HCT116 (cell line): ENCODE data around the gene CAPN2. TPM values are rescaled to one million over a fixed set of nuclear protein-coding genes. Genes with fewer than 3 reads are reported as not detected.

Experiments used
- ATAC-seq: fragments of 200-7000 bp; cut with Tn5 transposase; 2 replicates; pipeline ENCODE4 v1.9.1; 2020; ENCODE audit warnings: mild to moderate bottlenecking, moderate library complexity
- Bru-seq: library from RNA; stranded (reverse); fragments of 400-500 nt; gene quantifications from one replicate; lab custom pipeline; 2021; lab: Mats Ljungman, UMichigan
- BruChase-seq, 2 experiments: library from RNA; stranded (reverse); fragments of 400-500 nt; gene quantifications; one replicate each; lab custom pipeline; 2021; lab: Mats Ljungman, UMichigan
- BruUV-seq: library from RNA; stranded (reverse); fragments of 400-500 nt; replicated peaks from 2 replicates; lab custom pipeline; 2021; lab: Mats Ljungman, UMichigan
- CTCF ChIA-PET: fragments of 300-600 bp; sonication (Branson Sonifier 250); formaldehyde crosslinking; loops from one replicate; lab custom pipeline; 2021; ENCODE audit warnings: antibody characterized with exemption; lab: Charles Lee
- POLR2A ChIA-PET: fragments of 300-600, 350-600 bp; sonication (Branson Sonifier 250); formaldehyde crosslinking; loops from one replicate; lab custom pipeline; 2021; ENCODE audit warnings: antibody characterized with exemption; lab: Charles Lee
- RAD21 ChIA-PET, 2 experiments: fragments of 300-600 bp; sonication (Branson Sonifier 250); formaldehyde crosslinking; loops; one replicate each; lab custom pipeline; 2023; ENCODE audit warnings: low total read pairs in 2 of 2; ENCODE audit not compliant: uncharacterized antibody in 2 of 2, unreplicated experiment in 2 of 2, low non-redundant PET in 1 of 2; lab: Charles Lee
- DNase-seq: peaks from one replicate; pipeline ENCODE4 v3.0.0-alpha.2; 2010; ENCODE audit warnings: low read depth, low spot score
- H2AFZ ChIP-seq: fragments of 200-600 bp; shearing (Covaris generic), sonication (generic); 2 replicates; pipeline ENCODE4 v1.6.1; 2017; ENCODE audit warnings: low read depth, mixed run types, mixed read lengths, antibody characterized with exemption, low read length; ENCODE audit not compliant: poor library complexity, severe bottlenecking
- H3K27ac ChIP-seq: 2 replicates; pipeline ENCODE4 v1.5.1; 2012; ENCODE audit warnings: low read depth, low read length
- H3K27me3 ChIP-seq: fragments of 200-600 bp; sonication (generic); 2 replicates; pipeline ENCODE4 v1.6.1; 2016; ENCODE audit warnings: mixed run types, low read length, mixed read lengths; ENCODE audit not compliant: insufficient read depth
- H3K36me3 ChIP-seq, 2 experiments: fragments of 200-500 bp in 1 of 2; fragments of 200-600 bp in 1 of 2; sonication (Bioruptor generic) in 1 of 2; sonication (generic) in 1 of 2; 2 replicates each; pipeline versions ENCODE4 v1.5.1 to v1.6.1; 2014 to 2016; ENCODE audit warnings: low read length in 2 of 2, inconsistent platforms in 1 of 2, mixed read lengths in 1 of 2, mixed run types in 1 of 2; ENCODE audit not compliant: insufficient read depth in 2 of 2, control insufficient read depth in 1 of 2
- H3K4me1 ChIP-seq, 2 experiments: fragments of 200-600 bp in 1 of 2; sonication (generic) in 1 of 2; 2 replicates each; pipeline versions ENCODE4 v1.5.1 to v1.6.1; 2012 to 2017; ENCODE audit warnings: low read length in 2 of 2, inconsistent platforms in 1 of 2, mild to moderate bottlenecking in 1 of 2, mixed read lengths in 1 of 2, mixed run types in 1 of 2, moderate library complexity in 1 of 2; ENCODE audit not compliant: insufficient read depth in 2 of 2, control insufficient read depth in 1 of 2
- H3K4me2 ChIP-seq: fragments of 200-600 bp; sonication (generic); 2 replicates; pipeline ENCODE4 v1.6.1; 2017; ENCODE audit warnings: mixed run types, low read length, mixed read lengths
- H3K4me3 ChIP-seq, 2 experiments: fragments of 200-600 bp in 1 of 2; sonication (generic) in 1 of 2; replicated peaks in 1 of 2; 2 replicates each; pipeline ENCODE4 v1.5.1; 2011 to 2016; ENCODE audit warnings: low read length in 2 of 2, control low read depth in 1 of 2, low read depth in 1 of 2, mild to moderate bottlenecking in 1 of 2, mixed read lengths in 1 of 2, mixed run types in 1 of 2
- H3K79me2 ChIP-seq: fragments of 200-600 bp; sonication (generic); 2 replicates; pipeline ENCODE4 v1.6.1; 2017; ENCODE audit warnings: mild to moderate bottlenecking, mixed run types, low read length, moderate library complexity, mixed read lengths; ENCODE audit not compliant: insufficient read depth
- H3K9ac ChIP-seq: fragments of 200-600 bp; sonication (generic); 2 replicates; pipeline ENCODE4 v1.6.1; 2016; ENCODE audit warnings: low read length, mixed read lengths
- H3K9me2 ChIP-seq: fragments of 200-600 bp; sonication (generic), shearing (Covaris generic); 2 replicates; pipeline ENCODE4 v1.6.1; 2017; ENCODE audit warnings: mixed run types, mild to moderate bottlenecking, moderate library complexity; ENCODE audit not compliant: insufficient read depth
- H3K9me3 ChIP-seq, 2 experiments: fragments of 200-500 bp in 1 of 2; fragments of 200-600 bp in 1 of 2; sonication (Bioruptor generic) in 1 of 2; sonication (generic) in 1 of 2; 2 replicates each; pipeline ENCODE4 v1.6.1; 2014 to 2017; ENCODE audit warnings: low read length in 2 of 2, mixed read lengths in 2 of 2, inconsistent platforms in 1 of 2, low read depth in 1 of 2, mild to moderate bottlenecking in 1 of 2, mixed run types in 1 of 2, moderate library complexity in 1 of 2; ENCODE audit not compliant: control insufficient read depth in 1 of 2, insufficient read depth in 1 of 2
- H4K20me1 ChIP-seq: fragments of 200-600 bp; sonication (generic), shearing (Covaris generic); 2 replicates; pipeline ENCODE4 v1.6.1; 2017; ENCODE audit warnings: mixed run types, mild to moderate bottlenecking, moderate library complexity; ENCODE audit not compliant: insufficient read depth
- CBX3 ChIP-seq: IDR thresholded peaks from 2 replicates; pipeline ENCODE4 v1.6.1; 2012; ENCODE audit warnings: low read depth
- CEBPB ChIP-seq: IDR thresholded peaks from 2 replicates; pipeline ENCODE4 v1.6.1; 2012; ENCODE audit warnings: low read depth
- CTCF ChIP-seq, 3 experiments: fragments of 200-600 bp in 1 of 3; sonication (generic) in 1 of 3; IDR thresholded peaks in 2 of 3; conservative IDR thresholded peaks in 1 of 3; 2 replicates each; pipeline ENCODE4 v1.5.1; 2012 to 2017; ENCODE audit warnings: low read depth in 2 of 3, low read length in 2 of 3, antibody characterized with exemption in 1 of 3, borderline replicate concordance in 1 of 3, control low read depth in 1 of 3, mild to moderate bottlenecking in 1 of 3, mixed read lengths in 1 of 3, mixed run types in 1 of 3, moderate library complexity in 1 of 3; ENCODE audit not compliant: insufficient read depth in 1 of 3
- EGR1 ChIP-seq: IDR thresholded peaks from 2 replicates; pipeline ENCODE4 v1.6.1; 2012; ENCODE audit warnings: low read depth
- ELF1 ChIP-seq: IDR thresholded peaks from 2 replicates; pipeline ENCODE4 v1.6.1; 2012; ENCODE audit warnings: low read depth, borderline replicate concordance
- EZH2 ChIP-seq: fragments of 200-600 bp; sonication (generic); IDR thresholded peaks from 2 replicates; pipeline ENCODE4 v1.6.1; 2017; ENCODE audit warnings: antibody characterized with exemption, mixed run types
- FOSL1 ChIP-seq: IDR thresholded peaks from 2 replicates; pipeline ENCODE4 v1.6.1; 2012; ENCODE audit warnings: low read depth
- JUND ChIP-seq: IDR thresholded peaks from 2 replicates; pipeline ENCODE4 v1.6.1; 2012
- MAX ChIP-seq: IDR thresholded peaks from 2 replicates; pipeline ENCODE4 v1.6.1; 2012
- POLR2A ChIP-seq: IDR thresholded peaks from 2 replicates; pipeline ENCODE4 v1.7.0; 2011; ENCODE audit warnings: borderline replicate concordance; ENCODE audit not compliant: insufficient read depth, insufficient read length; ENCODE audit errors: extremely low read depth
- RAD21 ChIP-seq: IDR thresholded peaks from 2 replicates; pipeline ENCODE4 v1.6.1; 2012; ENCODE audit warnings: low read depth, mild to moderate bottlenecking
- SIN3A ChIP-seq: IDR thresholded peaks from 2 replicates; pipeline ENCODE4 v1.6.1; 2012; ENCODE audit warnings: low read depth
- SP1 ChIP-seq: IDR thresholded peaks from 2 replicates; pipeline ENCODE4 v1.6.1; 2012; ENCODE audit warnings: low read depth
- SRF ChIP-seq: IDR thresholded peaks from 2 replicates; pipeline ENCODE4 v1.6.1; 2012; ENCODE audit warnings: low read depth
- TCF7L2 ChIP-seq: IDR thresholded peaks from 2 replicates; pipeline ENCODE4 v1.7.0; 2011; ENCODE audit warnings: borderline replicate concordance, inconsistent platforms; ENCODE audit not compliant: insufficient read depth, insufficient read length; ENCODE audit errors: extremely low read depth
- YY1 ChIP-seq: IDR thresholded peaks from 2 replicates; pipeline ENCODE4 v1.6.1; 2011; ENCODE audit warnings: low read length, low read depth, moderate library complexity, mild to moderate bottlenecking; ENCODE audit not compliant: insufficient replicate concordance; ENCODE audit errors: extremely low read depth
- ZBTB33 ChIP-seq: IDR thresholded peaks from 2 replicates; pipeline ENCODE4 v1.6.1; 2011; ENCODE audit warnings: mild to moderate bottlenecking, low read length, moderate library complexity; ENCODE audit not compliant: insufficient replicate concordance; ENCODE audit errors: extremely low read depth
- ZFX ChIP-seq: fragments of 450-650 bp; IDR thresholded peaks from 2 replicates; pipeline ENCODE4 v1.6.1; 2017
- ZNF274 ChIP-seq: fragments of 200-500 bp; sonication (Bioruptor generic); IDR thresholded peaks from 2 replicates; pipeline ENCODE4 v1.6.1; 2014; ENCODE audit warnings: mild to moderate bottlenecking, low read depth, low read length, inconsistent platforms
- intact Hi-C: fragments of 100-400 bp; cut with micrococcal nuclease; formaldehyde crosslinking; loops from 2 replicates; pipeline ENCODE4 v1.10.0; 2022
- long read RNA-seq: library from polyadenylated mRNA; unstranded; transcript quantifications from one replicate; pipeline ENCODE4 v2.0.0, GENCODE V29; 2021; ENCODE audit not compliant: unreplicated experiment
- polyA plus RNA-seq: library from polyadenylated mRNA; unstranded; fragments of >200 nt; gene quantifications from 2 replicates; pipeline ENCODE4 v1.2.1, GENCODE V29; 2012; ENCODE audit warnings: missing spikeins
- total RNA-seq: library from RNA; stranded (reverse); gene quantifications from one replicate; pipeline ENCODE4 v1.2.1, GENCODE V29; 2021; ENCODE audit not compliant: unreplicated experiment
- TF ChIP-seq, protein P1 (sequence below): IDR thresholded peaks from 2 replicates; pipeline ENCODE4 v1.6.1; 2012

The CAPN2 gene
- total RNA-seq, result 173 TPM
- polyA plus RNA-seq, result 180 and 187 TPM in 2 replicates
- Bru-seq, nascent RNA, result percentile 93 among the genes with signal in this experiment
- percentile 92 among the genes with signal in this experiment for BruChase-seq, experiment 1, labeled RNA remaining after a 6-hour chase
- percentile 84 among the genes with signal in this experiment for BruChase-seq, experiment 2, labeled RNA remaining after a 2-hour chase
- long read RNA-seq, full-length matches to known transcripts, result 8 of 40 reads
- long read RNA-seq, partial matches to known transcripts, result 5 of 40 reads
- long read RNA-seq, other reads (novel, unspliced or antisense), result 27 of 40 reads

- ATAC-seq (peak; percentile 52), DNase-seq (no peak)
- peak within 1 kb of the TSS; percentile 74 to 81 for H3K4me3 ChIP-seq
- no peaks in the 10 kb centered on the region for H3K27me3 ChIP-seq
- BruUV-seq, result no TSS peak
- no peaks in the 10 kb centered on the region for H3K9me2 ChIP-seq
- H3K9ac ChIP-seq, result peak within 1 kb of the TSS; percentile 95
- ChIA-PET POLR2A (interaction anchor here (1.4 kb wide), 1 partner anchor 11 kb away, joined by 6 read pairs; no protein-coding TSS in a partner anchor), CTCF (interaction anchor here (0.7 to 2.2 kb wide), 3 partner anchors 10 to 37 kb away, joined by 3 to 8 read pairs (median 7); no protein-coding TSS in a partner anchor), RAD21 (interaction anchor here in 1 of 2 experiments (0.6 to 0.8 kb wide), 2 partner anchors 14 to 44 kb away, joined by 3 read pairs; no protein-coding TSS in a partner anchor)
- intact Hi-C loops, result no loop called here
- no peaks in the 10 kb centered on the region for H4K20me1 ChIP-seq
- H2AFZ ChIP-seq, result no peak within 1 kb of the TSS
- peak within 1 kb of the TSS; percentile 96 for H3K27ac ChIP-seq
- H3K36me3 ChIP-seq, result peaks cover 0 to 12% of the 10 kb centered on the region in 2 experiments; a peak in 2 of 4 replicates
- peaks cover 52 to 87% of the 10 kb centered on the region in 2 experiments for H3K4me1 ChIP-seq
- H3K9me3 ChIP-seq, result no peaks in the 10 kb centered on the region
- H3K4me2 ChIP-seq, result peak within 1 kb of the TSS; percentile 83
- peaks cover 55% of the 10 kb centered on the region for H3K79me2 ChIP-seq
- TF ChIP-seq EGR1 (no peak), SP1 (no peak), YY1 (peak; percentile 41), ZFX (peak; percentile 99), ZBTB33 (no peak), RAD21 (no peak), CTCF (IDR thresholded peaks at IDR 0.05 in 2 of 3, conservative IDR thresholded peaks at IDR 0.05 in 1 of 3; ENCODE audit: borderline replicate concordance in 1 of 3, insufficient read depth in 1 of 3, low read depth in 2 of 3, low read length in 2 of 3) (peak in 2 of 3 experiments; percentile 33; a peak in 3 of 6 replicates), FOSL1 (no peak), ELF1 (no peak), JUND (no peak), ZNF274 (no peak), MAX (no peak), POLR2A (peak; percentile 31), CEBPB (no peak), CBX3 (no peak), SRF (no peak), TCF7L2 (peak; percentile 43), SIN3A (no peak), EZH2 (no peak)
- TF ChIP-seq, protein P1, sequence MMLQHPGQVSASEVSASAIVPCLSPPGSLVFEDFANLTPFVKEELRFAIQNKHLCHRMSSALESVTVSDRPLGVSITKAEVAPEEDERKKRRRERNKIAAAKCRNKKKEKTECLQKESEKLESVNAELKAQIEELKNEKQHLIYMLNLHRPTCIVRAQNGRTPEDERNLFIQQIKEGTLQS, result no peak
Measured at GRCh38 chr1:223712194-223712849, at the start of gene CAPN2. CAPN2 (plus strand) TSS chr1:223712539; CDS start chr1:223712641, 102 bp downstream.
